SIG-M5 treated with dmso at 0.1 percent for 504 hours (cell line): Measurements from ENCODE around the gene PRPH.

Experiments
- DNase-seq: peaks from one replicate; lab custom pipeline; 2025; ENCODE audit not compliant: unreplicated experiment; lab: John Stamatoyannopoulos, UW

PRPH gene

GRCh38 chr12:49345051-49345824 is 50.3 kb downstream of the PRPH start:
- DNase-seq, result no peak

- no peak for DNase-seq
Observed at GRCh38 chr12:49345825-49346658, 51.1 kb downstream of the PRPH start.

- peak; percentile 41 for DNase-seq
Observed at GRCh38 chr12:49346659-49347310, 51.8 kb downstream of the PRPH start, which contains the start of gene DNAJC22. DNAJC22 (plus strand) TSS chr12:49346888; CDS start chr12:49348873, 1,985 bp downstream.

- peak; percentile 47 for DNase-seq
Observed at GRCh38 chr12:49347311-49348193, 52.6 kb downstream of the PRPH start.
